HAP-1 (cell line): ENCODE data around the gene IL7R.

Source experiments
- DNase-seq, 2 experiments: peaks; one replicate each; pipeline ENCODE4 v3.0.0-alpha.2; 2016 to 2020; ENCODE audit warnings: low spot score in 2 of 2
- H3K27me3 ChIP-seq: fragments of 250-450 bp; sonication (Bioruptor Pico); 2 replicates; pipeline ENCODE4 v1.5.1; 2020; ENCODE audit warnings: low read depth, mild to moderate bottlenecking, moderate library complexity
- H3K36me3 ChIP-seq: fragments of 250-450 bp; sonication (Bioruptor Pico); replicated peaks from 2 replicates; pipeline ENCODE4 v1.5.1; 2020; ENCODE audit warnings: mild to moderate bottlenecking
- H3K4me1 ChIP-seq: fragments of 250-450 bp; sonication (Bioruptor Pico); 2 replicates; pipeline ENCODE4 v1.5.1; 2020; ENCODE audit warnings: mild to moderate bottlenecking
- H3K4me3 ChIP-seq: fragments of 250-450 bp; sonication (Bioruptor Pico); 2 replicates; pipeline ENCODE4 v1.5.1; 2020; ENCODE audit warnings: mild to moderate bottlenecking, moderate library complexity
- H3K9me3 ChIP-seq: fragments of 250-450 bp; sonication (Bioruptor Pico); 2 replicates; pipeline ENCODE4 v1.5.1; 2020; ENCODE audit warnings: mild to moderate bottlenecking, moderate library complexity
- in situ Hi-C: fragments of 300-500 bp; cut with MboI; formaldehyde crosslinking; loops from 3 replicates; pipeline ENCODE4 v1.14.3; 2020; ENCODE audit warnings: low sequenced_read_pairs, inconsistent platforms, mixed read lengths

IL7R gene

DNA sequence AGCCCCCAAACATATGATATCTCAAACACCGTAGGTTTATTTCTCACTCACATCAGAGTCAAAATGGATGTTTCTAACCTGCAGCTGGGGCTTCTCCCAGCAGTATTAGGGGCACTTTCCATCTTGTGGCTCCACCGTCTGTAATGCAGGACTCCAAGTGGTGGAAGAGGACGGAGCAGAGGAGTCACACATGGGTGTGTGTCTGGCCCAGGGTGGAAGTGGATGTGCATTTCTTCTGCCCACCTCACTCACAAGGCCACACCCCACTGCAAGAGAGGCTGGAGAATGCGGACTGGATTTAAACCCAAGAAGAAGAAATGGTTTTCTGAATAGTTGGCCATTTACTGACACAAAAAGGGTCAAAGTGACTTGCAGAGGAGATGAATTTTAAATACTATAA lies 13.9 kb downstream of the IL7R start:
- Histone ChIP-seq H3K9me3 (no peaks in the 10 kb centered on the region), H3K4me3 (no peak overlapping the region), H3K4me1 (no peaks in the 10 kb centered on the region), H3K27me3 (no peaks in the 10 kb centered on the region), H3K36me3 (no peaks in the 10 kb centered on the region)
- DNase-seq = no peak
- in situ Hi-C loops = no loop called here

- in situ Hi-C loops = no loop called here
- H3K4me1 ChIP-seq = no peaks in the 10 kb centered on the region
- no peaks in the 10 kb centered on the region for H3K27me3 ChIP-seq
- no peak overlapping the region for H3K4me3 ChIP-seq
- no peaks in the 10 kb centered on the region for H3K36me3 ChIP-seq
- DNase-seq = no peak
- no peaks in the 10 kb centered on the region for H3K9me3 ChIP-seq
These were observed 19.8 kb downstream of the IL7R start for GRCh38 chr5:35876454-35876853.

DNA sequence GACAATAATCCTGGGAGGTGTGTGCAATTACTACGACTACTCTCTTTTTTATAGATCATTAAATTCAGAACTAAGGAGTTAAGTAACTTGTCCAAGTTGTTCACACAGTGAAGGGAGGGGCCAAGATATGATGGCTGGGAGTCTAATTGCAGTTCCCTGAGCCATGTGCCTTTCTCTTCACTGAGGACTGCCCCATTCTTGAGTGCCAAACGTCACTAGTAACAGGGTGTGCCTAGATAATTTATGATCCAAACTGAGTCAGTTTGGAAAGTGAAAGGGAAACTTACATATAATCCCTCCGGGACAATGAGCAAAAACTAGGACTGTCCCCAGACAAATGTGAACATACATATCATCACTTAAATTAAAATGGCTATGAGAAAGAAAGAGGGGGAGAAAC lies 20.2 kb downstream of the IL7R start:
- no peaks in the 10 kb centered on the region for H3K27me3 ChIP-seq
- H3K36me3 ChIP-seq = no peaks in the 10 kb centered on the region
- H3K4me1 ChIP-seq = no peaks in the 10 kb centered on the region
- in situ Hi-C loops = no loop called here
- H3K4me3 ChIP-seq = no peak overlapping the region
- no peaks in the 10 kb centered on the region for H3K9me3 ChIP-seq
- DNase-seq = no peak

DNA sequence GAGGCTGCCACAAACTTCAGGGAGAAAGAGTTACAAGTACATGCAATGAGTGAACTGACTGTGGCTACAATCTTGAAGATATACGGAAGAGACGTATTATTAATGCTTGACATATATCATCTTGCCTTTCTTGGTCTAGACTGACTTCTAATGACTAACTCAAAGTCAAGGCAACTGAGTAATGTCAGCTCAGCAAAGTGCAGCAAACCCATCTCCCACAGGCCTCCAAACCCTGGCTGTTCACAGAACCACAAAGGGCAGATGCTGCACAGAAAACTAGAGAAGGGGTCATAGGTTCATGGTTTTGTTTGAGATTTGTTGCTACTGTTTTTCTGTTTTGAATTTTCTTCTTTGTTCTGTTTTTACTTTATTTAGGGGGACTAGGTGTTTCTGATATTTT lies 21.0 kb downstream of the IL7R start:
- in situ Hi-C loops = no loop called here
- Histone ChIP-seq H3K9me3 (no peaks in the 10 kb centered on the region), H3K36me3 (no peaks in the 10 kb centered on the region), H3K4me1 (no peaks in the 10 kb centered on the region), H3K4me3 (no peak overlapping the region), H3K27me3 (no peaks in the 10 kb centered on the region)
- DNase-seq = no peak

GRCh38 chr5:35878079-35878478 lies 21.4 kb downstream of the IL7R start:
- in situ Hi-C loops = no loop called here
- no peaks in the 10 kb centered on the region for H3K27me3 ChIP-seq
- no peaks in the 10 kb centered on the region for H3K4me1 ChIP-seq
- no peak overlapping the region for H3K4me3 ChIP-seq
- no peak for DNase-seq
- H3K9me3 ChIP-seq = no peaks in the 10 kb centered on the region
- H3K36me3 ChIP-seq = no peaks in the 10 kb centered on the region

DNA sequence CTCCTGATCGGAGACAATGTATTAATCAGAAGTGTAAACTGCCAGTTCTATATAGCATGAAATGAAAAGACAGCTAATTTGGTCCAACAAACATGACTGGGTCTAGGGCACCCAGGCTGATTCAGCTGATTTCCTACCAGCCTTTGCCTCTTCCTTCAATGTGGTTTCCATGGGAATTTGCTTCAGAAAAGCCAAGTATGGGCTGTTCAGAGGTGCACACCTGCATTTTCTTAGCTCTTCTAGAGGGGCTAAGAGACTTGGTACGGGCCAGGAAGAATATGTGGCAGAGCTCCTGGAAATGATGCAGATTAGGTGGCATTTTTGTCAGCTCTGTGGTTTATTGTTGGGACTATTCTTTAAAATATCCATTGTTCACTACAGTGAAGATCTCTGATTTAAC lies 22.4 kb downstream of the IL7R start:
- Histone ChIP-seq H3K27me3 (no peaks in the 10 kb centered on the region), H3K9me3 (no peaks in the 10 kb centered on the region), H3K36me3 (no peaks in the 10 kb centered on the region), H3K4me3 (no peak overlapping the region), H3K4me1 (no peaks in the 10 kb centered on the region)
- in situ Hi-C loops = no loop called here
- no peak for DNase-seq

GRCh38 chr5:35879649-35880048 lies 23.0 kb downstream of the IL7R start:
- Histone ChIP-seq H3K36me3 (no peaks in the 10 kb centered on the region), H3K27me3 (no peaks in the 10 kb centered on the region), H3K4me3 (no peak overlapping the region), H3K9me3 (no peaks in the 10 kb centered on the region), H3K4me1 (no peaks in the 10 kb centered on the region)
- DNase-seq = no peak
- in situ Hi-C loops = no loop called here

- in situ Hi-C loops = no loop called here
- Histone ChIP-seq H3K27me3 (no peaks in the 10 kb centered on the region), H3K4me3 (no peak overlapping the region), H3K4me1 (no peaks in the 10 kb centered on the region), H3K36me3 (no peaks in the 10 kb centered on the region), H3K9me3 (no peaks in the 10 kb centered on the region)
- DNase-seq = no peak
These were observed 23.5 kb downstream of the IL7R start for GRCh38 chr5:35880156-35880555.

DNA sequence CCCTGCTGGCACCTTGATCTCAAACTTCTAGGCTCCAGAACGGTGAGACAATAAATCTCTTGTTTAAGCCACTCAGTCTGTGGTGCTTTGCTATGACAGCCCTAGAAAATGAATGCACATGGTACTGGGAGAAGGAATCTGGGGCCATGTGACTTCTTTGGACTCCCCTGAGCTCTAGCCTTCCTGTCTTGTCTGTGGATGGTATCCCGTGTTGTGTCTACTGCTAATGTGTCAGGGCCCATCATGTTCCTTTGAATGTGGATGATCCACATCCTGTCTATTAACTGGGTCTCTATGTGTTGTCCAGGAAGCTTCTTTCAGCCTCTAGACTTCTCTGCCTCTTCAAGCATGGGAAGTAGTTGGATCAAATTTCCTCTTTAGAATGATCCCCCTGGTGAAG lies 25.1 kb downstream of the IL7R start:
- no peaks in the 10 kb centered on the region for H3K9me3 ChIP-seq
- H3K4me1 ChIP-seq = no peaks in the 10 kb centered on the region
- in situ Hi-C loops = no loop called here
- no peak overlapping the region for H3K4me3 ChIP-seq
- no peak for DNase-seq
- no peaks in the 10 kb centered on the region for H3K27me3 ChIP-seq
- H3K36me3 ChIP-seq = no peaks in the 10 kb centered on the region

DNA sequence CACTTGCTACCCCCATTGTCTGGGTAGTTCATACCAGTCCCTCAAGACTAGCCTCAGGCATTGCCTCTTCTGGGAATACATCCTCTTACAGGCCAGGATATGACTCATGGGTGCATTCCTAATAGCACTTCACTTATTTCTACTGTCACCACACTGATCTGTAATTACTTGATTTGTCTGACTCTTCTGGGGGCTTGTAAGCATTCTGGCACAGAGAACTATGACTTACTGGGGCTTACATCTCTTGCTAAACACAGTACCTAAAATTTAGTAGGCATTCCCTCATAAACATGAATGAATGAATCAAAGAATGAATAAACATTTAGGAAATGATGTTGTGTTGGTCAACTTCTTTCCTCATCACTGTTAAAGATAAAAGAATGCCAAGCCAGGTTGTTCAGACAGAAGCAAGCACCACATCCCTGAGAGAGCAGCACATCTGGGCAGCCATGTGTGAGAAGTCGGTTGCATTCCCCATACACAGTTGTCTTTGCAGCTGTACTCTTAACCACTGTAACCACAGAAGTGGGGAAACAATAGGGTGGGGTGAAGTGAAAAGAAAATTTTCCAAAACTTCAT lies 27.6 kb downstream of the IL7R start:
- Histone ChIP-seq H3K9me3 (no peaks in the 10 kb centered on the region), H3K4me3 (no peak overlapping the region), H3K36me3 (no peaks in the 10 kb centered on the region), H3K4me1 (no peaks in the 10 kb centered on the region), H3K27me3 (no peaks in the 10 kb centered on the region)
- no peak for DNase-seq
- in situ Hi-C loops = no loop called here

- no peaks in the 10 kb centered on the region for H3K36me3 ChIP-seq
- no peak overlapping the region for H3K4me3 ChIP-seq
- no peak for DNase-seq
- H3K4me1 ChIP-seq = no peaks in the 10 kb centered on the region
- H3K27me3 ChIP-seq = no peaks in the 10 kb centered on the region
- no peaks in the 10 kb centered on the region for H3K9me3 ChIP-seq
- in situ Hi-C loops = no loop called here
These were observed 28.1 kb downstream of the IL7R start for GRCh38 chr5:35884773-35885172.

DNA sequence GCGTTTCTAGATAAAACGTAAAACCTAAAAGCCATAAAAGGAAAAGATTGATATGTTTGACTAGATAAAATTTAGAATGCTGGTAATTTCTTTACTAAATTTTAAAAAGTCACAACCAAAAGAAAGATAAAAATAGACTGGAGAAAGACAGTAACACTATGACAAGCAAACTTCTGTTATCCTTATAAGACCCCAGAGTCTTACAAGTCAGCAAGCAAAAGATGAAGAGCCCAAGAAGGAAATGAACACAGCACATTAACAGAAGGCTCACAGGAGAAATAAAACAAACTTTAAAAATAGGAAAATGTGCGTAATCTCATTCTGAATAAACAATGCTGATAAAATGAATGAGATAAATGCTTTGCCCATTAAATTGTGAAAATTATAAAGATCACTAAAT lies 29.7 kb downstream of the IL7R start:
- DNase-seq = no peak
- in situ Hi-C loops = no loop called here
- no peaks in the 10 kb centered on the region for H3K27me3 ChIP-seq
- H3K4me3 ChIP-seq = no peak overlapping the region
- H3K36me3 ChIP-seq = no peaks in the 10 kb centered on the region
- peaks cover 6% of the 10 kb centered on the region; the same call in 1 of the 2 replicates for H3K4me1 ChIP-seq
- H3K9me3 ChIP-seq = no peaks in the 10 kb centered on the region

DNA sequence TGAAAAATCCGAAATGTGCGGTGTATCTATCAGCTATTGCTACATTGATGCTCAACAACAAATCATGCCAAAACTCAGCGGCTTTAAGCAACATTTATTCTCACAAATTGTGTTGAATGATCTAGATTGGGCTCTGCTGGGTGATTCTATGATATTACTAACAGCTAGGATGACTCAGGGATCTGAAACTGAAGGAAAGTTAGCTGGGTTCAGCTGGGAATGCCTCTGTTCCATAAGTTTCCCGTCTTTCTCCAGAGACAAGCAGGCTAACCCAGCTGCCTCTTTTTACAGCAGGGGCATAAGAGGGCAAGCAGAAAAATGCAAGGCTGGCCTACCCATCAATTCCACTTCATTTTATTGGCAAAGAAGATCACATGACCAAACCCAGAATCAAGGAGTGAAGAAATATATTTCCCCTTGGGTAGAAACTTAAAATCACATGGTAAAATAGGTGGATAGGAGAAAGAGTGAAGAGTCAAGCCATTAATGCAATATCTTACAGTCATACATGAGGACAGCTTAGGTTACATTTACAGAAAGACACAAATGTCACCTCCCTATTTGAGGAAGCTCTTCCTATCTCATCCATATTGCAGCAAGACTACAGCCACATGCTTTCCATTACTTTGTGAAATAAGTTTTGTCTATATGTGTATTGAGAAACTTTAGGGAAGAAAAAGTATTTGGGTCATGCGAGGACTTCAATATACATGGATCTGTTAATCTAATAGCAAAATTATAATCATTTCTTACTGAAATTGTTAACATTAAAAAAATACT lies 30.8 kb downstream of the IL7R start:
- Histone ChIP-seq H3K27me3 (no peaks in the 10 kb centered on the region), H3K36me3 (no peaks in the 10 kb centered on the region), H3K4me3 (no peak overlapping the region), H3K9me3 (no peaks in the 10 kb centered on the region), H3K4me1 (peaks cover 6% of the 10 kb centered on the region; the same call in 1 of the 2 replicates)
- no peak for DNase-seq
- in situ Hi-C loops = no loop called here

GRCh38 chr5:35890021-35891020 lies 33.6 kb downstream of the IL7R start:
- Histone ChIP-seq H3K9me3 (no peaks in the 10 kb centered on the region), H3K27me3 (no peaks in the 10 kb centered on the region), H3K36me3 (no peaks in the 10 kb centered on the region), H3K4me1 (peaks cover 6% of the 10 kb centered on the region; the same call in 1 of the 2 replicates), H3K4me3 (no peak overlapping the region)
- no peak for DNase-seq
- in situ Hi-C loops = no loop called here
